ENCODE measurements around the gene DBNDD1. TPM values are rescaled to one million over a fixed set of nuclear protein-coding genes. Genes with fewer than 3 reads are reported as not detected.
"Not testable (repeated sequence)": the region's sequence is repeated elsewhere in the genome, so short reads cannot be mapped to it uniquely, and the experiment has no call there.

The DBNDD1 gene
- total RNA-seq (1 to 10 TPM; 1.1 to 3.5 TPM), polyA plus RNA-seq (1 to 10 TPM; 3.0 to 3.2 TPM)
- long read RNA-seq, donor 1, transcript DBNDD1-201 (4 exons, 2,079 nt): major isoform, 5 of 6 reads
- long read RNA-seq, donor 1, partial matches to known transcripts: 0 of 6 reads
- long read RNA-seq, donor 1, other reads (novel, unspliced or antisense): 0 of 6 reads
- long read RNA-seq, donor 2, partial matches to known transcripts: 0 of 7 reads
- long read RNA-seq, donor 2, other reads (novel, unspliced or antisense): 2 of 7 reads

GRCh38 chr16:90018652-90019542, at the start of gene DBNDD1:
Gene DBNDD1, minus strand, starts transcription at chr16:90019456. Its CDS starts 115 bp downstream, at chr16:90019341.
- Histone ChIP-seq H3K27me3 (ENCODE audit: control insufficient read depth in 1 of 2, insufficient read depth in 2 of 2, low read length in 1 of 2) (no peaks in the 10 kb centered on the region), H3K9me3 (ENCODE audit: control insufficient read depth, low read length) (no peaks in the 10 kb centered on the region), H3K27ac (ENCODE audit: low read depth in 1 of 2, low read length in 2 of 2) (no peak within 1 kb of the TSS), H3K36me3 (ENCODE audit: control insufficient read depth in 1 of 2, insufficient read depth in 2 of 2, low read length in 1 of 2) (no peaks in the 10 kb centered on the region), H3K4me1 (ENCODE audit: control insufficient read depth in 1 of 2, insufficient read depth in 2 of 2, low read length in 2 of 2) (no peaks in the 10 kb centered on the region), H3K4me3 (ENCODE audit: low read length in 2 of 2) (peak within 1 kb of the TSS; percentile 51 to 83)
- WGBS, 2 donors: 3% methylated on average over 53 to 103 of the region's 103 CpGs
- intact Hi-C loops (cut with DNase I): loop anchor here in 1 of 2 donors (10.0 kb wide), 1 partner anchor 144 kb away; the partner anchor contains the start of gene TCF25
- DNase-seq (no peak), ATAC-seq (ENCODE audit: low FRiP score) (no peak)

- H3K4me3 ChIP-seq (ENCODE audit: low read length in 2 of 2): no peak overlapping the region
- intact Hi-C loops (cut with DNase I): no loop called here
- no peaks in the 10 kb centered on the region for H3K36me3 ChIP-seq (ENCODE audit: control insufficient read depth in 1 of 2, insufficient read depth in 2 of 2, low read length in 1 of 2)
- peaks cover 1% of the 10 kb centered on the region for H3K9me3 ChIP-seq (ENCODE audit: control insufficient read depth, low read length)
- no peaks in the 10 kb centered on the region for H3K4me1 ChIP-seq (ENCODE audit: control insufficient read depth in 1 of 2, insufficient read depth in 2 of 2, low read length in 2 of 2)
- no peak overlapping the region for H3K27ac ChIP-seq (ENCODE audit: low read depth in 1 of 2, low read length in 2 of 2)
- ATAC-seq (ENCODE audit: low FRiP score) (no peak), DNase-seq (no peak)
- 65 to 67% methylated on average over 3 of the region's 3 CpGs for WGBS, 2 donors
- H3K27me3 ChIP-seq (ENCODE audit: control insufficient read depth in 1 of 2, insufficient read depth in 2 of 2, low read length in 1 of 2): no peaks in the 10 kb centered on the region
These were observed 42.2 kb upstream of the DBNDD1 start for GRCh38 chr16:90061437-90061836.

GRCh38 chr16:90057738-90058173, 38.5 kb upstream of the DBNDD1 start:
- Histone ChIP-seq H3K27me3 (ENCODE audit: control insufficient read depth in 1 of 2, insufficient read depth in 2 of 2, low read length in 1 of 2) (no peaks in the 10 kb centered on the region), H3K36me3 (ENCODE audit: control insufficient read depth in 1 of 2, insufficient read depth in 2 of 2, low read length in 1 of 2) (no peaks in the 10 kb centered on the region), H3K4me1 (ENCODE audit: control insufficient read depth in 1 of 2, insufficient read depth in 2 of 2, low read length in 2 of 2) (no peaks in the 10 kb centered on the region), H3K9me3 (ENCODE audit: control insufficient read depth, low read length) (peaks cover 9% of the 10 kb centered on the region), H3K27ac (ENCODE audit: low read depth in 1 of 2, low read length in 2 of 2) (no peak overlapping the region), H3K4me3 (ENCODE audit: low read length in 2 of 2) (no peak overlapping the region)
- no peak for DNase-seq
- no peak for ATAC-seq (ENCODE audit: low FRiP score)
- intact Hi-C loops (cut with DNase I): no loop called here
- 56 to 60% methylated on average over 8 of the region's 8 CpGs for WGBS, 2 donors

GRCh38 chr16:90056521-90056920, 37.3 kb upstream of the DBNDD1 start:
- not testable (repeated sequence) for DNase-seq

GRCh38 chr16:90055371-90055770, 36.1 kb upstream of the DBNDD1 start:
- intact Hi-C loops (cut with DNase I): no loop called here
- ATAC-seq (ENCODE audit: low FRiP score) (no peak), DNase-seq (no peak)
- Histone ChIP-seq H3K4me1 (ENCODE audit: control insufficient read depth in 1 of 2, insufficient read depth in 2 of 2, low read length in 2 of 2) (no peaks in the 10 kb centered on the region), H3K9me3 (ENCODE audit: control insufficient read depth, low read length) (peaks cover 8% of the 10 kb centered on the region), H3K36me3 (ENCODE audit: control insufficient read depth in 1 of 2, insufficient read depth in 2 of 2, low read length in 1 of 2) (no peaks in the 10 kb centered on the region), H3K4me3 (ENCODE audit: low read length in 2 of 2) (no peak overlapping the region), H3K27me3 (ENCODE audit: control insufficient read depth in 1 of 2, insufficient read depth in 2 of 2, low read length in 1 of 2) (no peaks in the 10 kb centered on the region), H3K27ac (ENCODE audit: low read depth in 1 of 2, low read length in 2 of 2) (no peak overlapping the region)
- WGBS, 2 donors: 74 to 77% methylated on average over 4 of the region's 4 CpGs

More at GRCh38 chr16:90056521-90056920, 37.3 kb upstream of the DBNDD1 start:
- H3K27ac ChIP-seq (ENCODE audit: low read depth in 1 of 2, low read length in 2 of 2); H3K4me1 ChIP-seq (ENCODE audit: control insufficient read depth in 1 of 2, insufficient read depth in 2 of 2, low read length in 2 of 2); H3K9me3 ChIP-seq (ENCODE audit: control insufficient read depth, low read length); H3K4me3 ChIP-seq (ENCODE audit: low read length in 2 of 2); intact Hi-C loops (cut with DNase I); H3K36me3 ChIP-seq (ENCODE audit: control insufficient read depth in 1 of 2, insufficient read depth in 2 of 2, low read length in 1 of 2); H3K27me3 ChIP-seq (ENCODE audit: control insufficient read depth in 1 of 2, insufficient read depth in 2 of 2, low read length in 1 of 2); ATAC-seq (ENCODE audit: low FRiP score): not testable (repeated sequence)
- 82 to 83% methylated on average over 15 of the region's 15 CpGs for WGBS, 2 donors

GRCh38 chr16:90054554-90054953, 35.3 kb upstream of the DBNDD1 start:
- Histone ChIP-seq H3K9me3 (ENCODE audit: control insufficient read depth, low read length) (peaks cover 8% of the 10 kb centered on the region), H3K4me3 (ENCODE audit: low read length in 2 of 2) (no peak overlapping the region), H3K27ac (ENCODE audit: low read depth in 1 of 2, low read length in 2 of 2) (no peak overlapping the region), H3K36me3 (ENCODE audit: control insufficient read depth in 1 of 2, insufficient read depth in 2 of 2, low read length in 1 of 2) (no peaks in the 10 kb centered on the region), H3K4me1 (ENCODE audit: control insufficient read depth in 1 of 2, insufficient read depth in 2 of 2, low read length in 2 of 2) (no peaks in the 10 kb centered on the region), H3K27me3 (ENCODE audit: control insufficient read depth in 1 of 2, insufficient read depth in 2 of 2, low read length in 1 of 2) (no peaks in the 10 kb centered on the region)
- intact Hi-C loops (cut with DNase I): no loop called here
- no peak for DNase-seq
- ATAC-seq (ENCODE audit: low FRiP score): no peak
- WGBS, 2 donors: 42 to 51% methylated on average over 4 of the region's 4 CpGs

DNA sequence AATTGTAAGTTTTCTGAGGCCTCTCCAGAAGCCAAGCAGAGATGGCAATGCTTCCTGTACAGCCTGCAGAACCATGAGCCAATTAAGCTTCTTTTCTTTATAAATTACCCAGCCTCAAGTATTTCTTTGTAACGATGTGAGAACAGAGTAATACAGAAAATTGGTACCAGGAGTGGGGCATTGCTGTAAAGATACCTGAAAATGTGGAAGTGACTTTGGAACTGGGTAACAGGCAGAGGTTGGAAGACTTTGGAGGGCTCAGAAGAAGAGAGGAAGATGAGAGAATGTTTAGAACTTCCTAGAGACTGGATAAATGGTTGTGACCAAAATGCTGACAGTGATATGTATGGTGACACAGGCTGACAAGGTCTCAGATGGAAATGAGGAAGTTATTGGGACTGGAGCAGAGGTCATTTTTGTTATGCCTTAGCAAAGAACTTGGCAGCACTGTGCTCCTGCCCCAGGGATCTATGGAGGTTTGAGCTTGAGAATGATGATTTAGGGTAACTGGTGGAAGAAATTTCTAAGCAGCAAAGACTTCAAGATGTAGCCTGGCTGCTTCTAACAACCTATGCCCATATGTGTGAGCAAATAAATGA, 34.7 kb upstream of the DBNDD1 start:
- DNase-seq (no peak), ATAC-seq (ENCODE audit: low FRiP score) (no peak)
- H3K27ac ChIP-seq (ENCODE audit: low read depth in 1 of 2, low read length in 2 of 2): no peak overlapping the region
- H3K27me3 ChIP-seq (ENCODE audit: control insufficient read depth in 1 of 2, insufficient read depth in 2 of 2, low read length in 1 of 2): no peaks in the 10 kb centered on the region
- H3K36me3 ChIP-seq (ENCODE audit: control insufficient read depth in 1 of 2, insufficient read depth in 2 of 2, low read length in 1 of 2): no peaks in the 10 kb centered on the region
- intact Hi-C loops (cut with DNase I): no loop called here
- 62 to 69% methylated on average over 1 of the region's 1 CpG for WGBS, 2 donors
- peaks cover 8% of the 10 kb centered on the region for H3K9me3 ChIP-seq (ENCODE audit: control insufficient read depth, low read length)
- no peak overlapping the region for H3K4me3 ChIP-seq (ENCODE audit: low read length in 2 of 2)
- no peaks in the 10 kb centered on the region for H3K4me1 ChIP-seq (ENCODE audit: control insufficient read depth in 1 of 2, insufficient read depth in 2 of 2, low read length in 2 of 2)

DNA sequence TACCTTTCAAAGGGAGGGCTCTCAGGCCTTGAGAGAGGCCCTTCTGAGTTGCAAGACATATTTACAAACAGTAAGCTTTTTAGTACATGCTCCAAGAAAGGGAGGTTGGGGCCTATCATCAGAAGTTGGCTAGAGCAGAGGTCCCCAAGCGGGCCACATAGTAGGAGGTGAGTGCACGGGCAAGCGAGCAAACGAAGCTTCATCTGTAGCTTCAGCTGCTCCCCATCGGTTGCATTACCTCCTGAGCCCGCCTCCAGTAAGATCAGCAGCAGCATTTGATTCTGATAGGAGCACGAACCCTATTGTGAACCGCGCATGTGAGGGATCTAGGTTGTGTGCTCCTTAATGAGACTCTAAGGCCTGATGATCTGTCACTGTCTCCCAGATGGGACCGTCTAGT, 31.7 kb upstream of the DBNDD1 start:
- H3K36me3 ChIP-seq (ENCODE audit: control insufficient read depth in 1 of 2, insufficient read depth in 2 of 2, low read length in 1 of 2): no peaks in the 10 kb centered on the region
- H3K4me3 ChIP-seq (ENCODE audit: low read length in 2 of 2): no peak overlapping the region
- ATAC-seq (ENCODE audit: low FRiP score) (no peak), DNase-seq (peak in 1 of 2 donors; percentile 32)
- no peaks in the 10 kb centered on the region for H3K4me1 ChIP-seq (ENCODE audit: control insufficient read depth in 1 of 2, insufficient read depth in 2 of 2, low read length in 2 of 2)
- 86% methylated on average over 10 of the region's 10 CpGs for WGBS, 2 donors
- intact Hi-C loops (cut with DNase I): no loop called here
- peaks cover 8% of the 10 kb centered on the region for H3K9me3 ChIP-seq (ENCODE audit: control insufficient read depth, low read length)
- H3K27me3 ChIP-seq (ENCODE audit: control insufficient read depth in 1 of 2, insufficient read depth in 2 of 2, low read length in 1 of 2): no peaks in the 10 kb centered on the region
- no peak overlapping the region for H3K27ac ChIP-seq (ENCODE audit: low read depth in 1 of 2, low read length in 2 of 2)

All from aorta (tissue), 5 donors.